Progenitor cell of endocrine pancreas (in vitro differentiated cells): ENCODE data around the gene CTSS. TPM values are rescaled to one million over a fixed set of nuclear protein-coding genes. Genes with fewer than 3 reads are reported as not detected.

ENCODE experiments used
- DNase-seq: peaks from one replicate; pipeline ENCODE4 v3.0.0; 2021; ENCODE audit warnings: low spot score; ENCODE audit not compliant: unreplicated experiment
- H3K27ac Mint-ChIP-seq: 2 replicates; pipeline ENCODE4 v1.8.0; 2021; ENCODE audit warnings: mild to moderate bottlenecking, moderate library complexity, mixed read lengths
- H3K27me3 Mint-ChIP-seq: 2 replicates; pipeline ENCODE4 v1.8.0; 2021; ENCODE audit warnings: mixed read lengths
- H3K36me3 Mint-ChIP-seq: 2 replicates; pipeline ENCODE4 v1.8.0; 2022; ENCODE audit warnings: mixed read lengths; ENCODE audit not compliant: insufficient read depth
- H3K4me1 Mint-ChIP-seq: 2 replicates; pipeline ENCODE4 v1.8.0; 2021; ENCODE audit warnings: low read depth, mixed read lengths
- H3K4me3 Mint-ChIP-seq: 2 replicates; pipeline ENCODE4 v1.8.0; 2021; ENCODE audit warnings: low read depth, mild to moderate bottlenecking, moderate library complexity, mixed read lengths
- H3K9me3 Mint-ChIP-seq: 2 replicates; pipeline ENCODE4 v1.8.0; 2021; ENCODE audit warnings: low read depth, mixed read lengths
- CTCF ChIP-seq: fragments of 200-600 bp; sonication (generic); IDR thresholded peaks from one replicate; pipeline ENCODE4 v1.5.0; 2021; ENCODE audit warnings: antibody characterized with exemption, mild to moderate bottlenecking; ENCODE audit not compliant: unreplicated experiment
- total RNA-seq: library from RNA; stranded (reverse); gene quantifications from 2 replicates; pipeline ENCODE4 v1.2.1, GENCODE V29; 2021

CTSS gene
- total RNA-seq, 1 donor from 2014 or later, result 0.17 TPM

GRCh38 chr1:150749720-150750311 is 15.8 kb downstream of the CTSS start:
- Mint-ChIP-seq H3K36me3 (no peaks in the 10 kb centered on the region), H3K9me3 (no peaks in the 10 kb centered on the region), H3K4me1 (no peaks in the 10 kb centered on the region), H3K4me3 (no peak overlapping the region), H3K27me3 (no peaks in the 10 kb centered on the region), H3K27ac (no peak overlapping the region)
- DNase-seq, result no peak
- TF ChIP-seq CTCF, result no peak

- no peaks in the 10 kb centered on the region for H3K9me3 Mint-ChIP-seq
- no peak overlapping the region for H3K27ac Mint-ChIP-seq
- no peak for DNase-seq
- H3K36me3 Mint-ChIP-seq, result no peaks in the 10 kb centered on the region
- no peak overlapping the region for H3K4me3 Mint-ChIP-seq
- H3K4me1 Mint-ChIP-seq, result no peaks in the 10 kb centered on the region
- TF ChIP-seq CTCF, result no peak
- H3K27me3 Mint-ChIP-seq, result no peaks in the 10 kb centered on the region
Observed at GRCh38 chr1:150748878-150749719, 16.5 kb downstream of the CTSS start.

- Mint-ChIP-seq H3K27ac (no peak overlapping the region), H3K4me3 (no peak overlapping the region), H3K36me3 (no peaks in the 10 kb centered on the region), H3K27me3 (no peaks in the 10 kb centered on the region), H3K9me3 (no peaks in the 10 kb centered on the region), H3K4me1 (no peaks in the 10 kb centered on the region)
- no peak for TF ChIP-seq CTCF
- DNase-seq, result no peak
Observed at GRCh38 chr1:150730130-150730721, 35.4 kb downstream of the CTSS start.

GRCh38 chr1:150724336-150724735 is 41.2 kb downstream of the CTSS start:
- no peak for TF ChIP-seq CTCF
- Mint-ChIP-seq H3K9me3 (no peaks in the 10 kb centered on the region), H3K4me1 (no peaks in the 10 kb centered on the region), H3K4me3 (no peak overlapping the region), H3K36me3 (no peaks in the 10 kb centered on the region), H3K27ac (no peak overlapping the region), H3K27me3 (no peaks in the 10 kb centered on the region)
- no peak for DNase-seq

- no peak for DNase-seq
- H3K36me3 Mint-ChIP-seq, result no peaks in the 10 kb centered on the region
- no peak for TF ChIP-seq CTCF
- H3K27me3 Mint-ChIP-seq, result no peaks in the 10 kb centered on the region
- H3K4me3 Mint-ChIP-seq, result no peak within 1 kb of the TSS
- no peaks in the 10 kb centered on the region for H3K4me1 Mint-ChIP-seq
- H3K27ac Mint-ChIP-seq, result no peak within 1 kb of the TSS
- H3K9me3 Mint-ChIP-seq, result no peaks in the 10 kb centered on the region
Observed at GRCh38 chr1:150720703-150721102, 44.9 kb downstream of the CTSS start, which contains the start of gene HORMAD1. Gene HORMAD1, minus strand, starts transcription at chr1:150720895. Its CDS starts 1,390 bp downstream, at chr1:150719505.
